ENCODE data around the gene SUSD1. TPM values are rescaled to one million over a fixed set of nuclear protein-coding genes. Genes with fewer than 3 reads are reported as not detected.
A peak's percentile ranks its signal among the peaks of the same experiment; 100 is the strongest.

The SUSD1 gene
- total and polyA plus RNA-seq, 7 donors, result 0.42 to 3.4 (median 1.7) TPM

GRCh38 chr9:112084334-112084733 lies 90.8 kb downstream of the SUSD1 start:
- Histone ChIP-seq H3K27me3 (ENCODE audit: insufficient read depth in 3 of 3, low read length in 2 of 3) (no peaks in the 10 kb centered on the region), H3K4me3 (no peak overlapping the region), H3K36me3 (ENCODE audit: insufficient read depth in 1 of 2, low read depth in 1 of 2) (no peaks in the 10 kb centered on the region), H3K4me1 (no peaks in the 10 kb centered on the region), H3K9me3 (peaks cover 3% of the 10 kb centered on the region), H3K27ac (no peak overlapping the region)
- 50 to 85% (median 72%) methylated on average over 3 of the region's 3 CpGs for WGBS, 3 donors
- no peak for DNase-seq
- no peak for ATAC-seq
- TF ChIP-seq CTCF (IDR thresholded peaks at IDR 0.05), result no peak
- intact Hi-C loops (cut with DNase I), result no loop called here

- no peak for ATAC-seq
- 60 to 79% (median 78%) methylated on average over 7 of the region's 7 CpGs for WGBS, 3 donors
- H3K4me3 ChIP-seq, result no peak overlapping the region
These were observed 93.0 kb downstream of the SUSD1 start for GRCh38 chr9:112081918-112082729.

GRCh38 chr9:112080831-112081542 lies 94.1 kb downstream of the SUSD1 start:
- intact Hi-C loops (cut with DNase I), result no loop called here
- Histone ChIP-seq H3K9me3 (peaks cover 3% of the 10 kb centered on the region), H3K4me3 (no peak overlapping the region), H3K4me1 (peaks cover under 1% of the 10 kb centered on the region), H3K27ac (peak overlapping the region; percentile 53), H3K36me3 (ENCODE audit: insufficient read depth in 1 of 2, low read depth in 1 of 2) (no peaks in the 10 kb centered on the region), H3K27me3 (ENCODE audit: insufficient read depth in 3 of 3, low read length in 2 of 3) (no peaks in the 10 kb centered on the region)
- DNase-seq (no peak), ATAC-seq (no peak)
- no peak for TF ChIP-seq CTCF (IDR thresholded peaks at IDR 0.05)
- WGBS, 3 donors, result 79 to 88% (median 82%) methylated on average over 5 of the region's 5 CpGs

More at GRCh38 chr9:112081918-112082729, 93.0 kb downstream of the SUSD1 start:
- Histone ChIP-seq H3K9me3 (peaks cover 3% of the 10 kb centered on the region), H3K36me3 (ENCODE audit: insufficient read depth in 1 of 2, low read depth in 1 of 2) (no peaks in the 10 kb centered on the region), H3K27ac (no peak overlapping the region), H3K4me1 (no peaks in the 10 kb centered on the region), H3K27me3 (ENCODE audit: insufficient read depth in 3 of 3, low read length in 2 of 3) (no peaks in the 10 kb centered on the region)
- TF ChIP-seq CTCF (IDR thresholded peaks at IDR 0.05), result no peak
- DNase-seq, result no peak
- intact Hi-C loops (cut with DNase I), result no loop called here

GRCh38 chr9:112078432-112078831 lies 96.7 kb downstream of the SUSD1 start:
- ATAC-seq (no peak), DNase-seq (no peak)
- no peak for TF ChIP-seq CTCF (IDR thresholded peaks at IDR 0.05)
- H3K4me1 ChIP-seq, result peaks cover 17% of the 10 kb centered on the region
- no peak overlapping the region for H3K4me3 ChIP-seq
- 69 to 86% (median 86%) methylated on average over 6 of the region's 6 CpGs for WGBS, 3 donors
- H3K9me3 ChIP-seq, result peaks cover 3% of the 10 kb centered on the region
- no peaks in the 10 kb centered on the region for H3K27me3 ChIP-seq (ENCODE audit: insufficient read depth in 3 of 3, low read length in 2 of 3)
- no peaks in the 10 kb centered on the region for H3K36me3 ChIP-seq (ENCODE audit: insufficient read depth in 1 of 2, low read depth in 1 of 2)
- peak overlapping the region; percentile 38 for H3K27ac ChIP-seq
- intact Hi-C loops (cut with DNase I), result loop anchor here in 1 of 2 donors (5.0 kb wide), 1 partner anchor 251 kb away; no protein-coding TSS in a partner anchor
